Right atrium auricular region (tissue), 2 donors: ENCODE results near the gene NBL1. TPM values are rescaled to one million over a fixed set of nuclear protein-coding genes. Genes with fewer than 3 reads are reported as not detected.

ENCODE experiments used
- DNase-seq: peaks from one replicate; pipeline ENCODE4 v3.0.0-alpha.2; 2019; ENCODE audit warnings: low spot score
- H3K27ac ChIP-seq, 2 donors: fragments of 200-600 bp; sonication (generic); 1 replicate in 1 of 2; 2 replicates in 1 of 2; pipeline ENCODE4 v1.5.1; 2016 to 2019
- H3K27me3 ChIP-seq, 2 donors: fragments of 200-600 bp; sonication (generic); one replicate each; pipeline versions ENCODE4 v1.5.1 to v1.6.0; 2017 to 2019
- H3K36me3 ChIP-seq: fragments of 200-600 bp; sonication (generic); one replicate; pipeline ENCODE4 v1.5.1; 2016
- H3K4me1 ChIP-seq, 2 donors: fragments of 200-600 bp; sonication (generic); one replicate each; pipeline versions ENCODE4 v1.5.1 to v1.6.0; 2017 to 2019
- H3K4me3 ChIP-seq, 2 donors: fragments of 200-600 bp; sonication (generic); 1 replicate in 1 of 2; 2 replicates in 1 of 2; pipeline ENCODE4 v1.5.1; 2017 to 2019; ENCODE audit warnings: mild to moderate bottlenecking in 1 of 2, moderate library complexity in 1 of 2
- H3K9me3 ChIP-seq, 2 donors: fragments of 200-600 bp; sonication (generic); one replicate each; pipeline ENCODE4 v1.5.1; 2019
- total RNA-seq, 2 donors: library from RNA; depleted of rRNA; stranded (reverse); fragments of >200 nt; gene quantifications; one replicate each; pipeline ENCODE4 v1.1.0, GENCODE V29; 2016
- TF ChIP-seq, protein P1 (sequence below), 2 donors: fragments of 200-600 bp; sonication (generic); IDR thresholded peaks; one replicate each; pipeline ENCODE4 v1.5.1; 2019; ENCODE audit warnings: antibody characterized with exemption in 2 of 2

The NBL1 gene
- total RNA-seq, 2 donors from 2014 or later, result 19.5 to 57.2 TPM

DNA sequence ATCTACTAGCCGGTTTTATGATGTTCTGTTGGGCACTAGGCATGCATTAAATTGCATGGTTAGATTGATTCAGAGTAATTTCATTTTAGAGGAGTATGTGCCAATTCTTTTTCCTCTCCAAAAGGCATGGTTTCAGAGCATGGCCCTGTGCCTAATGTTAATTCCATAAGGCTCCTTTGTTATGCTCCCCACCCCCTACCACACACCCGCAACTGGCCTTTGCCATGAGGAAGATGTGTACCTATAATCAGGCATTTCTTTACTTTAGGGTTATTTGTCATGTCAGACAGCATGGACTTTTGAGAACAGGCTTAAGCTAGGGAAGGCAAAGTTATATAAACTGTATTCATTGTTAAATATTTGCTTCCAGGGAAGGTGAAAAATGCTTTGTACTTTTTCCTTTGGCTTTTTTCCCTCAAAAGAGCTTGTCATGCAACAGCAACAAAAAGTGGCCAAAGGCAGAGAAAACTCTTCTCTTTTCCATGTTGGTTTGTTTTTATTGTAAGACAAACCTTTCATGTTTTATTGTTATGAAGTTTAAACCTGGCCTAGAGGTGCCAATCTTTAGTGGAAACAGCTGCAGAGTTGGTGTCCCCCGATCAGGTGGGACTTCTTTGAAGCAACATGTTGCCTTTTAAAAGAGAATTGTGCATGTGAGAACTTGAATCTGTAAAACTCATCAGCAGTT is 24.3 kb upstream of the NBL1 start:
- H3K4me3 ChIP-seq, result no peak overlapping the region
- H3K27ac ChIP-seq, result no peak overlapping the region
- H3K36me3 ChIP-seq, result peaks cover 24% of the 10 kb centered on the region
- peaks cover 0 to 37% of the 10 kb centered on the region in 2 donors for H3K4me1 ChIP-seq
- TF ChIP-seq, protein P1, sequence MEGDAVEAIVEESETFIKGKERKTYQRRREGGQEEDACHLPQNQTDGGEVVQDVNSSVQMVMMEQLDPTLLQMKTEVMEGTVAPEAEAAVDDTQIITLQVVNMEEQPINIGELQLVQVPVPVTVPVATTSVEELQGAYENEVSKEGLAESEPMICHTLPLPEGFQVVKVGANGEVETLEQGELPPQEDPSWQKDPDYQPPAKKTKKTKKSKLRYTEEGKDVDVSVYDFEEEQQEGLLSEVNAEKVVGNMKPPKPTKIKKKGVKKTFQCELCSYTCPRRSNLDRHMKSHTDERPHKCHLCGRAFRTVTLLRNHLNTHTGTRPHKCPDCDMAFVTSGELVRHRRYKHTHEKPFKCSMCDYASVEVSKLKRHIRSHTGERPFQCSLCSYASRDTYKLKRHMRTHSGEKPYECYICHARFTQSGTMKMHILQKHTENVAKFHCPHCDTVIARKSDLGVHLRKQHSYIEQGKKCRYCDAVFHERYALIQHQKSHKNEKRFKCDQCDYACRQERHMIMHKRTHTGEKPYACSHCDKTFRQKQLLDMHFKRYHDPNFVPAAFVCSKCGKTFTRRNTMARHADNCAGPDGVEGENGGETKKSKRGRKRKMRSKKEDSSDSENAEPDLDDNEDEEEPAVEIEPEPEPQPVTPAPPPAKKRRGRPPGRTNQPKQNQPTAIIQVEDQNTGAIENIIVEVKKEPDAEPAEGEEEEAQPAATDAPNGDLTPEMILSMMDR (IDR thresholded peaks at IDR 0.05), result no peak
- no peak for DNase-seq
- H3K9me3 ChIP-seq, result no peaks in the 10 kb centered on the region
- H3K27me3 ChIP-seq, result no peaks in the 10 kb centered on the region

DNA sequence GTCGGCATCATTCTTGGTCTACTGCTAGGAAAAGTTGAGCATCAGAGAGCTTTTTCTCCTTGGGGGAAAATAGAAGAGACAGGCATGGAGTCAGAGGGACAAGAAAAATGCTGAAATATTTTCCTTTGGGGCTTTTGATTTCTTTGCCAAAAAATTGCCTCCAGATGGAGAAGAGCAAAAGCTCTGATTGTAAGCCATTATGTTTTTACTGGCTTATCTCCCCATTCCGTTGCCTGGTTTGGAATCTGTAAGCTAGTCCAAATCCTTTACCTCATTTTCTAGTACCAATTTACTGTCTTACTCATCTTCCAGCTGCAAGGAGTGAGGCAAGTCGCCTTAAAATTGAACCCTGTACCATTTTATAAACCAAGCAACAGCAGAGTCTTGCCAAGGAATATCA is 23.3 kb upstream of the NBL1 start:
- no peak overlapping the region for H3K4me3 ChIP-seq
- H3K27ac ChIP-seq, result no peak overlapping the region
- TF ChIP-seq, protein P1 (IDR thresholded peaks at IDR 0.05), result no peak
- H3K27me3 ChIP-seq, result no peaks in the 10 kb centered on the region
- no peaks in the 10 kb centered on the region for H3K9me3 ChIP-seq
- peaks cover 0 to 40% of the 10 kb centered on the region in 2 donors for H3K4me1 ChIP-seq
- H3K36me3 ChIP-seq, result peaks cover 31% of the 10 kb centered on the region
- DNase-seq, result no peak

DNA sequence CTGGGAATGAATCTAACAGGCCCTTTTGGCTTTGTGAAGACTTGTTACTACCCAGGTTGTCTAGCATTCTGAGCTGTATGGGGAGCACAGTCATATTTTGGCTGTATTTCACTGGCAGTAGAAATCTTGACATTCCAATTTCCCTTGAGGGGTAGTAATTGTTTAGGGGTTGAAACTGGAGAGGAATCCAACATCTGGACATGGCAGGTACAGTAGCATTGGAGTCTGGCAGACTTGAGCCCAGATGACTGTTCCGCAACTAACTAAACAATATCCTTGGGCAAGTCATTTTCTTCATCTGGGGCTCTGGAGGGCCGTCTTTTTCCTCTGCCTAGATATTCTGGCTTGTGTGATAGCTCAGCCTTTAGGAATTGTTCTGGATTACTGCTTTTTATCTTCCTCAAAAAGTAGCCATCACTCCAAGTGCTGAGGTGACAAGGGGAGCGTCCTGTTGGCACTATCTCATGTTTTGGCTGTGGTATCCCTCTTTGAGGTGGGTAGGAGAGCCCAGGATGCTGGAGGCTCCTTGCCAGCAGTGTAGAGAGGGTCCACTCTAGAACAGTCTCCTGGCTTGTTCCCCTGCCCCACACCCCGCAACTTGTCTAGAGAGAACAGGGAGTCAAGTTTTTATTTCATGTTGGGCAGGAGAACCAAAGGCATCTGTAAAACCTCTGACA is 22.7 kb upstream of the NBL1 start:
- Histone ChIP-seq H3K27ac (peak overlapping the region in 1 of 2 donors; percentile 30), H3K9me3 (no peaks in the 10 kb centered on the region), H3K27me3 (no peaks in the 10 kb centered on the region), H3K4me3 (no peak overlapping the region), H3K36me3 (peaks cover 36% of the 10 kb centered on the region), H3K4me1 (peaks cover 0 to 41% of the 10 kb centered on the region in 2 donors)
- no peak for DNase-seq
- TF ChIP-seq, protein P1 (IDR thresholded peaks at IDR 0.05), result no peak

DNA sequence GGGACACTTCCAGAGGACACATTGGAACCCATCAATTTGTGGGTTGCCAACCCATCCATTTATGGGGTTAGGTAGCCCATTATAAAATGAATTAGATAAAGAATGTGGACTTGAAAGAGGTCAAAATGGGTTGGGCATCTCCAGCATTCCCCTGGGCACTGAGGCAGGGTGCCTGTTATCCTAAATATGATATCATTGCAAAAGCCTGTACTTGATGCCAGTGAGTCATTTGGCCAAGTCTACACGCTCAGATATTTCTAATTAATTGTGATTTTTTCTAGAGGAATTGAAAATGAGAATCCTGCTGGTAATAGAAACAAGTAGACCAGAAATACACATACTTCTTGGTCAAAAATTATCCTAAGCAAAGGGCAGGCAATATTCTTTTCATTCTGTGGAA is 21.9 kb upstream of the NBL1 start:
- Histone ChIP-seq H3K4me1 (peaks cover 0 to 41% of the 10 kb centered on the region in 2 donors), H3K27me3 (no peaks in the 10 kb centered on the region), H3K9me3 (no peaks in the 10 kb centered on the region), H3K4me3 (no peak overlapping the region), H3K36me3 (peaks cover 40% of the 10 kb centered on the region), H3K27ac (peak overlapping the region in 1 of 2 donors; percentile 30)
- TF ChIP-seq, protein P1 (IDR thresholded peaks at IDR 0.05), result no peak
- DNase-seq, result no peak

DNA sequence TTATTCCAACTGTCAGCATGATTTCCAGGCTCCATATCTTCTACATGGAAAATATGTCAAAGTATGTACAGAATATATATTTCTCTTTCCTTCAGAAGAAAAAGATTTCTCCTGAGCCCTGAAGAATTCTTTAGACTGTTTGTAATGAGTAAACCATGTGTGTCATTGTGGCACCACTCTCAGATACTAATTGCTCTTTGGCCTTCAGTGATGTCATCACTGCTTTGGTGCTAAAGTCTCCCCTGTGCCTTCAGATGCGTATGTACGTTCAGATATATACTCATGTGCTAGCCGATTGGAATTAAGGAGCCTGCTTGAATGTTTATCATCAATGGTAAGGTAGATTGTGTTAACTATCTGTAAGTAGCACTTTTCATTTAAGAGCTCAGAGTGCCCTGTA is 20.6 kb upstream of the NBL1 start:
- TF ChIP-seq, protein P1 (IDR thresholded peaks at IDR 0.05), result no peak
- H3K36me3 ChIP-seq, result peaks cover 52% of the 10 kb centered on the region
- peaks cover 0 to 41% of the 10 kb centered on the region in 2 donors for H3K4me1 ChIP-seq
- H3K4me3 ChIP-seq, result no peak overlapping the region
- H3K27ac ChIP-seq, result no peak overlapping the region
- no peak for DNase-seq
- no peaks in the 10 kb centered on the region for H3K27me3 ChIP-seq
- H3K9me3 ChIP-seq, result no peaks in the 10 kb centered on the region
